ENCODE data around the gene IL15RA. TPM values are rescaled to one million over a fixed set of nuclear protein-coding genes. Genes with fewer than 3 reads are reported as not detected.

The IL15RA gene
- total and polyA plus RNA-seq, 8 donors: 4.4 to 46.2 (median 6.8) TPM

GRCh38 chr10:5932345-5932744 lies 45.0 kb downstream of the IL15RA start:
- no peaks in the 10 kb centered on the region for H3K27me3 ChIP-seq
- intact Hi-C loops (cut with DNase I): no loop called here
- no peak overlapping the region for H3K4me3 ChIP-seq
- H3K36me3 ChIP-seq: peaks cover 0 to 91% of the 10 kb centered on the region in 2 donors
- peak; percentile 68 for ATAC-seq
- H3K9me3 ChIP-seq: no peaks in the 10 kb centered on the region
- TF ChIP-seq CTCF (IDR thresholded peaks at IDR 0.05): no peak
- peak overlapping the region; percentile 9 to 45 for H3K27ac ChIP-seq
- DNase-seq: no peak
- peaks cover 0 to 4% of the 10 kb centered on the region in 2 donors for H3K4me1 ChIP-seq

GRCh38 chr10:5930272-5930671 lies 47.1 kb downstream of the IL15RA start:
- no peak overlapping the region for H3K4me3 ChIP-seq
- H3K9me3 ChIP-seq: no peaks in the 10 kb centered on the region
- intact Hi-C loops (cut with DNase I): no loop called here
- TF ChIP-seq CTCF (IDR thresholded peaks at IDR 0.05): no peak
- H3K27me3 ChIP-seq: no peaks in the 10 kb centered on the region
- peaks cover 0 to 4% of the 10 kb centered on the region in 2 donors for H3K4me1 ChIP-seq
- ATAC-seq: no peak
- H3K27ac ChIP-seq: no peak overlapping the region
- no peak for DNase-seq
- H3K36me3 ChIP-seq: peaks cover 0 to 91% of the 10 kb centered on the region in 2 donors

- no peaks in the 10 kb centered on the region for H3K27me3 ChIP-seq
- H3K36me3 ChIP-seq: peaks cover 0 to 91% of the 10 kb centered on the region in 2 donors
- TF ChIP-seq CTCF (IDR thresholded peaks at IDR 0.05): no peak
- intact Hi-C loops (cut with DNase I): no loop called here
- DNase-seq (no peak), ATAC-seq (no peak)
- H3K4me1 ChIP-seq: peaks cover 0 to 4% of the 10 kb centered on the region in 2 donors
- no peaks in the 10 kb centered on the region for H3K9me3 ChIP-seq
- no peak overlapping the region for H3K27ac ChIP-seq
- H3K4me3 ChIP-seq: no peak overlapping the region
These were observed 47.9 kb downstream of the IL15RA start for GRCh38 chr10:5929442-5929841.

GRCh38 chr10:5927306-5927705 lies 50.0 kb downstream of the IL15RA start:
- ATAC-seq (no peak), DNase-seq (no peak)
- H3K27ac ChIP-seq: no peak overlapping the region
- intact Hi-C loops (cut with DNase I): no loop called here
- no peaks in the 10 kb centered on the region for H3K27me3 ChIP-seq
- H3K4me3 ChIP-seq: no peak overlapping the region
- TF ChIP-seq CTCF (IDR thresholded peaks at IDR 0.05): no peak
- H3K4me1 ChIP-seq: peaks cover 0 to 4% of the 10 kb centered on the region in 2 donors
- H3K9me3 ChIP-seq: no peaks in the 10 kb centered on the region
- H3K36me3 ChIP-seq: peaks cover 6 to 99% of the 10 kb centered on the region in 2 donors

GRCh38 chr10:5924889-5925288 lies 52.5 kb downstream of the IL15RA start:
- H3K27ac ChIP-seq: no peak overlapping the region
- no peaks in the 10 kb centered on the region for H3K9me3 ChIP-seq
- no peak for ATAC-seq
- peaks cover 6 to 100% of the 10 kb centered on the region in 2 donors for H3K36me3 ChIP-seq
- intact Hi-C loops (cut with DNase I): no loop called here
- DNase-seq: no peak
- no peaks in the 10 kb centered on the region for H3K4me1 ChIP-seq
- H3K27me3 ChIP-seq: no peaks in the 10 kb centered on the region
- no peak for TF ChIP-seq CTCF (IDR thresholded peaks at IDR 0.05)
- H3K4me3 ChIP-seq: no peak overlapping the region
